ENCODE results near the gene CYP26B1.

GRCh38 chr2:72139874-72140620 lies 7.6 kb downstream of the CYP26B1 start:
- TF ChIP-seq EZH2 (IDR thresholded peaks at IDR 0.05; ENCODE audit: low read length) (no peak), CTCF (optimal IDR thresholded peaks at IDR 0.05 in 1 of 3, IDR thresholded peaks at IDR 0.05 in 1 of 3, conservative IDR thresholded peaks at IDR 0.05 in 1 of 3; ENCODE audit: extremely low read depth in 1 of 3, insufficient read depth in 2 of 3, low read length in 3 of 3) (no peak)

All from keratinocyte (primary cell).